Liver (tissue), 9 donors: ENCODE results near the gene EME1. TPM values are rescaled to one million over a fixed set of nuclear protein-coding genes. Genes with fewer than 3 reads are reported as not detected.
"Not testable (repeated sequence)": the region's sequence is repeated elsewhere in the genome, so short reads cannot be mapped to it uniquely, and the experiment has no call there.

Source experiments
- DNase-seq: peaks from one replicate; pipeline ENCODE4 v3.0.0-alpha.2; 2017; ENCODE audit warnings: low spot score
- H3K27ac ChIP-seq, 2 donors: one replicate each; pipeline ENCODE4 v1.7.0; 2013; ENCODE audit warnings: inconsistent platforms in 2 of 2, low read length in 2 of 2, control low read depth in 1 of 2, low read depth in 1 of 2, mild to moderate bottlenecking in 1 of 2
- H3K27me3 ChIP-seq, 4 donors: one replicate each; pipeline versions ENCODE4 v1.6.1 to v1.7.0; 2013; ENCODE audit warnings: low read length in 3 of 4, inconsistent platforms in 1 of 4, mild to moderate bottlenecking in 1 of 4, moderate library complexity in 1 of 4; ENCODE audit not compliant: control insufficient read depth in 4 of 4, insufficient read depth in 4 of 4
- H3K36me3 ChIP-seq, 4 donors: one replicate each; pipeline versions ENCODE4 v1.6.1 to v1.7.0; 2013; ENCODE audit warnings: low read length in 3 of 4, mild to moderate bottlenecking in 3 of 4, low read depth in 1 of 4, moderate library complexity in 1 of 4; ENCODE audit not compliant: control insufficient read depth in 4 of 4, insufficient read depth in 3 of 4
- H3K4me1 ChIP-seq, 4 donors: one replicate each; pipeline versions ENCODE4 v1.6.1 to v1.7.0; 2013; ENCODE audit warnings: low read length in 3 of 4, mild to moderate bottlenecking in 3 of 4, moderate library complexity in 1 of 4; ENCODE audit not compliant: control insufficient read depth in 4 of 4, insufficient read depth in 4 of 4
- H3K4me3 ChIP-seq, 3 donors: one replicate each; pipeline versions ENCODE4 v1.6.1 to v1.7.0; 2013; ENCODE audit warnings: low read length in 3 of 3, control low read depth in 1 of 3, low read depth in 1 of 3, mild to moderate bottlenecking in 1 of 3
- H3K9ac ChIP-seq, 2 donors: one replicate each; pipeline ENCODE4 v1.7.0; 2013; ENCODE audit warnings: low read length in 2 of 2, mild to moderate bottlenecking in 2 of 2, moderate library complexity in 2 of 2, control low read depth in 1 of 2, low read depth in 1 of 2
- H3K9me3 ChIP-seq, 4 donors: one replicate each; pipeline versions ENCODE4 v1.6.1 to v1.7.0; 2013; ENCODE audit warnings: low read length in 3 of 4; ENCODE audit not compliant: control insufficient read depth in 4 of 4
- EGR1 ChIP-seq, 2 donors: IDR thresholded peaks; 2 replicates each; pipeline ENCODE4 v1.6.1; 2016 to 2018; ENCODE audit warnings: antibody characterized with exemption in 2 of 2, low read depth in 2 of 2
- FOXA1 ChIP-seq: IDR thresholded peaks from 2 replicates; pipeline ENCODE4 v1.6.1; 2016; ENCODE audit warnings: antibody characterized with exemption
- FOXA2 ChIP-seq: IDR thresholded peaks from 2 replicates; pipeline ENCODE4 v1.6.1; 2016; ENCODE audit warnings: antibody characterized with exemption
- GABPA ChIP-seq, 2 donors: IDR thresholded peaks in 1 of 2; conservative IDR thresholded peaks in 1 of 2; 2 replicates each; pipeline ENCODE4 v1.6.1; 2016; ENCODE audit warnings: antibody characterized with exemption in 2 of 2, mild to moderate bottlenecking in 1 of 2, moderate library complexity in 1 of 2
- HNF4G ChIP-seq: IDR thresholded peaks from 2 replicates; pipeline ENCODE4 v1.6.1; 2016; ENCODE audit warnings: antibody characterized with exemption
- JUND ChIP-seq, 2 donors: IDR thresholded peaks; 2 replicates each; pipeline ENCODE4 v1.6.1; 2016; ENCODE audit warnings: antibody characterized with exemption in 2 of 2
- NR2F2 ChIP-seq: IDR thresholded peaks from 2 replicates; pipeline ENCODE4 v1.6.1; 2016; ENCODE audit warnings: antibody characterized with exemption
- RAD21 ChIP-seq, 2 donors: IDR thresholded peaks; 2 replicates each; pipeline ENCODE4 v1.6.1; 2016; ENCODE audit warnings: antibody characterized with exemption in 2 of 2, mild to moderate bottlenecking in 2 of 2
- SP1 ChIP-seq: IDR thresholded peaks from 2 replicates; pipeline ENCODE4 v1.6.1; 2018; ENCODE audit warnings: antibody characterized with exemption, mild to moderate bottlenecking
- TAF1 ChIP-seq: conservative IDR thresholded peaks from 2 replicates; pipeline ENCODE4 v1.6.1; 2016; ENCODE audit warnings: antibody characterized with exemption, mild to moderate bottlenecking
- WGBS: extraction: QIAGEN DNeasy Blood & Tissue Kit; methylation state at CpG from one replicate; pipeline ENCODE4 v1.1.7; 2013; 5-methylcytosine and 5-hydroxymethylcytosine counted together
- polyA plus RNA-seq, 2 donors: library from polyadenylated mRNA; stranded (reverse) in 1 of 2; unstranded in 1 of 2; fragments of 200-250 nt in 1 of 2; fragments of >200 nt in 1 of 2; fragmentation: Nextera tagmentation in 1 of 2; extraction: Ambion mirVana in 1 of 2; gene quantifications; one replicate each; pipeline versions ENCODE4 v1.2.1 to v1.2.3, GENCODE V29; 2013 to 2015
- total RNA-seq, 2 donors: library from RNA; depleted of rRNA; stranded (reverse); fragments of >200 nt; gene quantifications; one replicate each; pipeline ENCODE4 v1.2.3, GENCODE V29; 2014
- TF ChIP-seq, protein P1 (sequence below): fragments of 150-350 bp; IDR thresholded peaks from 2 replicates; pipeline ENCODE4 v1.5.1; 2017; ENCODE audit warnings: improper control_type of control experiment, low read depth, low read length; ENCODE audit not compliant: missing input control
- TF ChIP-seq, protein P2 (sequence below): IDR thresholded peaks from 2 replicates; pipeline ENCODE4 v1.6.1; 2016; ENCODE audit warnings: antibody characterized with exemption
- TF ChIP-seq, protein P3 (sequence below): IDR thresholded peaks from 2 replicates; pipeline ENCODE4 v1.6.1; 2016; ENCODE audit warnings: antibody characterized with exemption, mild to moderate bottlenecking
- TF ChIP-seq, protein P4 (sequence below): IDR thresholded peaks from 2 replicates; pipeline ENCODE4 v1.6.1; 2016; ENCODE audit warnings: antibody characterized with exemption
- TF ChIP-seq, protein P5 (sequence below): IDR thresholded peaks from 2 replicates; pipeline ENCODE4 v1.6.1; 2016; ENCODE audit warnings: antibody characterized with exemption
- donor health status: healthy.
- donor health status: healthy.
- donor health status: healthy.
- donor health status: healthy.
- donor health status: healthy.

Gene EME1
- total and polyA plus RNA-seq, 4 donors, result 0.08 to 3.4 (median 0.35) TPM

DNA sequence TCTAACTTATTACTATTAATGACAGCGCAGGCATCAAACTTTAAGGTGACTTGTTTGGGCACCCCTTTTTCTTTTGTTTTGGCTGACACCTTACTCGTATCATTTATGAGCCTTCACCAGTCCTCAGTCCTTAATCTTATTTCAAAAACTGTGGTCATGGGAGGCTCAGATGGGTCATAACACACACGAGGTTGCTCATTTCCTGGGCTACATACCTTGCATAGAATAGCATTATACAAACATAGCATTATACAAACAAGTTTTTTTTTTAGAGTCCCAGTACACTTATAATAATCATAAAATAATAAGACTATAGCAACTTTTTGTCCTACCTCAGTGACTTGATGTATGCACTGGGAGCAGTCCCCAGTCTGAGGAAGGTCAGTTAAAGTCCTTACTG, 41.8 kb downstream of the EME1 start:
- no peaks in the 10 kb centered on the region for H3K36me3 ChIP-seq
- no peak overlapping the region for H3K27ac ChIP-seq
- DNase-seq, result no peak
- no peak overlapping the region for H3K9ac ChIP-seq
- H3K4me3 ChIP-seq, result no peak overlapping the region
- 84% methylated on average over 3 of the region's 3 CpGs for WGBS
- H3K27me3 ChIP-seq, result no peaks in the 10 kb centered on the region
- peaks cover 0 to 7% (median 3%) of the 10 kb centered on the region in 4 donors for H3K4me1 ChIP-seq
- TF ChIP-seq, protein P1, sequence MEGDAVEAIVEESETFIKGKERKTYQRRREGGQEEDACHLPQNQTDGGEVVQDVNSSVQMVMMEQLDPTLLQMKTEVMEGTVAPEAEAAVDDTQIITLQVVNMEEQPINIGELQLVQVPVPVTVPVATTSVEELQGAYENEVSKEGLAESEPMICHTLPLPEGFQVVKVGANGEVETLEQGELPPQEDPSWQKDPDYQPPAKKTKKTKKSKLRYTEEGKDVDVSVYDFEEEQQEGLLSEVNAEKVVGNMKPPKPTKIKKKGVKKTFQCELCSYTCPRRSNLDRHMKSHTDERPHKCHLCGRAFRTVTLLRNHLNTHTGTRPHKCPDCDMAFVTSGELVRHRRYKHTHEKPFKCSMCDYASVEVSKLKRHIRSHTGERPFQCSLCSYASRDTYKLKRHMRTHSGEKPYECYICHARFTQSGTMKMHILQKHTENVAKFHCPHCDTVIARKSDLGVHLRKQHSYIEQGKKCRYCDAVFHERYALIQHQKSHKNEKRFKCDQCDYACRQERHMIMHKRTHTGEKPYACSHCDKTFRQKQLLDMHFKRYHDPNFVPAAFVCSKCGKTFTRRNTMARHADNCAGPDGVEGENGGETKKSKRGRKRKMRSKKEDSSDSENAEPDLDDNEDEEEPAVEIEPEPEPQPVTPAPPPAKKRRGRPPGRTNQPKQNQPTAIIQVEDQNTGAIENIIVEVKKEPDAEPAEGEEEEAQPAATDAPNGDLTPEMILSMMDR, result no peak
- TF ChIP-seq TAF1, result no peak
- no peak for TF ChIP-seq RAD21 (IDR thresholded peaks at IDR 0.05)
- TF ChIP-seq, protein P2, sequence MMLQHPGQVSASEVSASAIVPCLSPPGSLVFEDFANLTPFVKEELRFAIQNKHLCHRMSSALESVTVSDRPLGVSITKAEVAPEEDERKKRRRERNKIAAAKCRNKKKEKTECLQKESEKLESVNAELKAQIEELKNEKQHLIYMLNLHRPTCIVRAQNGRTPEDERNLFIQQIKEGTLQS, result no peak
- TF ChIP-seq JUND (IDR thresholded peaks at IDR 0.05), result no peak
- TF ChIP-seq GABPA (IDR thresholded peaks at IDR 0.05 in 1 of 2, conservative IDR thresholded peaks at IDR 0.05 in 1 of 2), result no peak
- TF ChIP-seq SP1, result no peak
- TF ChIP-seq HNF4G, result no peak
- TF ChIP-seq, protein P3, sequence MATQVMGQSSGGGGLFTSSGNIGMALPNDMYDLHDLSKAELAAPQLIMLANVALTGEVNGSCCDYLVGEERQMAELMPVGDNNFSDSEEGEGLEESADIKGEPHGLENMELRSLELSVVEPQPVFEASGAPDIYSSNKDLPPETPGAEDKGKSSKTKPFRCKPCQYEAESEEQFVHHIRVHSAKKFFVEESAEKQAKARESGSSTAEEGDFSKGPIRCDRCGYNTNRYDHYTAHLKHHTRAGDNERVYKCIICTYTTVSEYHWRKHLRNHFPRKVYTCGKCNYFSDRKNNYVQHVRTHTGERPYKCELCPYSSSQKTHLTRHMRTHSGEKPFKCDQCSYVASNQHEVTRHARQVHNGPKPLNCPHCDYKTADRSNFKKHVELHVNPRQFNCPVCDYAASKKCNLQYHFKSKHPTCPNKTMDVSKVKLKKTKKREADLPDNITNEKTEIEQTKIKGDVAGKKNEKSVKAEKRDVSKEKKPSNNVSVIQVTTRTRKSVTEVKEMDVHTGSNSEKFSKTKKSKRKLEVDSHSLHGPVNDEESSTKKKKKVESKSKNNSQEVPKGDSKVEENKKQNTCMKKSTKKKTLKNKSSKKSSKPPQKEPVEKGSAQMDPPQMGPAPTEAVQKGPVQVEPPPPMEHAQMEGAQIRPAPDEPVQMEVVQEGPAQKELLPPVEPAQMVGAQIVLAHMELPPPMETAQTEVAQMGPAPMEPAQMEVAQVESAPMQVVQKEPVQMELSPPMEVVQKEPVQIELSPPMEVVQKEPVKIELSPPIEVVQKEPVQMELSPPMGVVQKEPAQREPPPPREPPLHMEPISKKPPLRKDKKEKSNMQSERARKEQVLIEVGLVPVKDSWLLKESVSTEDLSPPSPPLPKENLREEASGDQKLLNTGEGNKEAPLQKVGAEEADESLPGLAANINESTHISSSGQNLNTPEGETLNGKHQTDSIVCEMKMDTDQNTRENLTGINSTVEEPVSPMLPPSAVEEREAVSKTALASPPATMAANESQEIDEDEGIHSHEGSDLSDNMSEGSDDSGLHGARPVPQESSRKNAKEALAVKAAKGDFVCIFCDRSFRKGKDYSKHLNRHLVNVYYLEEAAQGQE, result no peak
- no peak for TF ChIP-seq EGR1 (IDR thresholded peaks at IDR 0.05; ENCODE audit: low read depth in 2 of 2)
- TF ChIP-seq NR2F2, result no peak
- TF ChIP-seq, protein P4, sequence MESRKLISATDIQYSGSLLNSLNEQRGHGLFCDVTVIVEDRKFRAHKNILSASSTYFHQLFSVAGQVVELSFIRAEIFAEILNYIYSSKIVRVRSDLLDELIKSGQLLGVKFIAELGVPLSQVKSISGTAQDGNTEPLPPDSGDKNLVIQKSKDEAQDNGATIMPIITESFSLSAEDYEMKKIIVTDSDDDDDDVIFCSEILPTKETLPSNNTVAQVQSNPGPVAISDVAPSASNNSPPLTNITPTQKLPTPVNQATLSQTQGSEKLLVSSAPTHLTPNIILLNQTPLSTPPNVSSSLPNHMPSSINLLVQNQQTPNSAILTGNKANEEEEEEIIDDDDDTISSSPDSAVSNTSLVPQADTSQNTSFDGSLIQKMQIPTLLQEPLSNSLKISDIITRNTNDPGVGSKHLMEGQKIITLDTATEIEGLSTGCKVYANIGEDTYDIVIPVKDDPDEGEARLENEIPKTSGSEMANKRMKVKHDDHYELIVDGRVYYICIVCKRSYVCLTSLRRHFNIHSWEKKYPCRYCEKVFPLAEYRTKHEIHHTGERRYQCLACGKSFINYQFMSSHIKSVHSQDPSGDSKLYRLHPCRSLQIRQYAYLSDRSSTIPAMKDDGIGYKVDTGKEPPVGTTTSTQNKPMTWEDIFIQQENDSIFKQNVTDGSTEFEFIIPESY, result no peak
- no peak for TF ChIP-seq FOXA2
- TF ChIP-seq FOXA1, result no peak
- TF ChIP-seq, protein P5, sequence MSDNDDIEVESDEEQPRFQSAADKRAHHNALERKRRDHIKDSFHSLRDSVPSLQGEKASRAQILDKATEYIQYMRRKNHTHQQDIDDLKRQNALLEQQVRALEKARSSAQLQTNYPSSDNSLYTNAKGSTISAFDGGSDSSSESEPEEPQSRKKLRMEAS, result no peak
- H3K9me3 ChIP-seq, result no peaks in the 10 kb centered on the region

DNA sequence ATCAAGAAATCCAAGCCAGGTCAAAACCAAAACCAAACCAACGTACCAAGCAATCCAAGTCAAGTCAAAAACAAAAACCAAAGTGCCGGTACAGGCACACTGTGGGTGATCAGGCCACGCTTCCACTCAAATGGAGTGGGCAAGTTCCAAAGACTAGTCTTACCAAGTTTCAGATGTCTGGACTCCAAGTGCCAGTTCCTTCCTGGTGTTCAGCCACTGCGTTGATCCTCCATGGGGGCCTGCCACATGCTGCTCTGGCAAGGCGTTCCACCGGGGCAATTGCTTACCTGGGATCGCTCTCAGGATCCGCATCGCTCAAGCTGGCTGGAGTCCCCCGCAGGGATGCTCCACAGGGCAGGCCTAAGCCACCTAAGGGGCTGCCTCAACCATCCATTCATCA, 46.5 kb downstream of the EME1 start:
- 98% methylated on average over 10 of the region's 10 CpGs for WGBS

More for the DNA sequence above, 46.5 kb downstream of the EME1 start:
- H3K36me3 ChIP-seq, DNase-seq, H3K4me3 ChIP-seq, H3K9ac ChIP-seq, H3K27ac ChIP-seq, H3K9me3 ChIP-seq, H3K27me3 ChIP-seq: not testable (repeated sequence)
- peaks cover 4 to 15% (median 9%) of the 10 kb centered on the region in 4 donors for H3K4me1 ChIP-seq
